GM19099 (cell line): ENCODE results near the gene SIGLEC7.

Source experiments
- POLR2A ChIP-seq: IDR thresholded peaks from 3 replicates; pipeline ENCODE4 v1.6.1; 2011; ENCODE audit warnings: low read depth; ENCODE audit not compliant: insufficient read length; ENCODE audit errors: extremely low read depth

SIGLEC7 gene

DNA sequence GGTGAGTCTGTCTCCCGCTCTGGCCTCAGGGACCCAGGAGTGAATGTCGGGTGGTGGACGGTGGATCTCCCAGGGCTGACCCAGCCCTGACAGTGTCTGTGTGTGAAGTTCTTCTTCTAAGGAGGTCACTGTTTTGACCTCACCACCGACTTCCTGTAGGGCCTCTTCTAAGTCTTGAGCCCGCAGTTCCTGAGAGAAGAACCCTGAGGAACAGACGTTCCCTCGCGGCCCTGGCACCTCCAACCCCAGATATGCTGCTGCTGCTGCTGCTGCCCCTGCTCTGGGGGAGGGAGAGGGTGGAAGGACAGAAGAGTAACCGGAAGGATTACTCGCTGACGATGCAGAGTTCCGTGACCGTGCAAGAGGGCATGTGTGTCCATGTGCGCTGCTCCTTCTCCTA lies at the start of gene SIGLEC7:
TSS of gene SIGLEC7 (plus strand) at position 183 of the 400 bp plus-strand sequence. CDS start at position 252, 69 bp downstream.
- no peak for TF ChIP-seq POLR2A

DNA sequence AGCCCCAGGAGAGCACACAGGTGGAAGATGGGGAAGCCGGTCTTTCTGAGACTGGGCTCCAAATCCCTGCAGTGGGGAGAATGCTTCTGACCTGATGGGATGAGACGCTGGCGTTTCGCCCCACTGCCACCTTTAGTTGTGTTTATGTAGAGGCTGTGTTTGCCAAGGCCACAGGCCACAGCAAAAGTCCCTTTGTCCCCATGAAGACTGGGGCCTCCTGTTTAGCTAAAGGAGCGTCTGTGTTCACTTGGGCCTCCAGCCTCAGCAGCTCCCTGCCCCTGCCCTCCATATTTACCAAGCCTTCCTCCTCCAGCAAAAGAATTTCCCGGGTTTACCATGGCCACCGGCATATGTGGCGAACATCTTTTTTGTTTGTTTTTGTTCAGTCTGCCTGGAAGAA lies 49.0 kb upstream of the SIGLEC7 start:
- TF ChIP-seq POLR2A: no peak

DNA sequence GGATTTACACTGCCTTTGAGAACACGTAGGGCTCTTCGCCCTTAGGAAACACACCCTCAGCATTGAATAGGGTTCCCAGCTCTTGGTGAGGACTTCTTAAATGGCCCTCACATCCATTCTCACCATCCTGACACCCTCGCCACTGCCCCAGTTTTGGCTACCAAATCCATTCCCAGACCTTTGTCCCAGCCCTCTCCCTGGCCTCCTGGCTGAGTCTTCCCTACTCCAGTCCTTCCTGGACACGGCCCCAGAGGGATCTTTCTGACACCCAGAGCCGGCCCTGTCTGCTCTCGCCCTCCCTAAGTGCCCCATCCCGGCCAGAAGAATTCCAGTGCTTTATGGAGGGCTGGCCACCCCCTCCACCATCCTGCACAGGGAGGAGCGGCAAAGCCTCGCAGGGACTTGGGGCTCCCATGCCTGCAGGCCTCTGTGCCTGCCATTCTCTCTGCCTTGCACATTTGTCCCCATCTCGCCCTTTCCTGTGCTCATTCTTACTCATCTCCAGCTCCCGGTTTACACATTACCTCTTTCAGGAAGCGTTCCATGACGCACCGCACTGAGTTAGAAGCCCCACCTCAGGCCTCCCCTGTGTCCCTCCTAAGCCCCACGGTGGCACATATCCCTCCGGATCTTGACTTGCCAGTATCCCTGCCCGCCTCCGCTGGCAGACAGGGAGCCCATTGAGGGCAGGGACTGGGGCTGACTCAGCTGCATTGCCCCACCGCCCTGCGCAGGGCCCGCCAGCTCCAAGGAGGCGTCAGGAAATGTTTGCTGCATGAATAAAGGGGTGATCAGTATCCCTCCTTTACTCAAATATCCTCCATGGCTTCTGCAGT lies 48.4 kb upstream of the SIGLEC7 start:
- TF ChIP-seq POLR2A: no peak

DNA sequence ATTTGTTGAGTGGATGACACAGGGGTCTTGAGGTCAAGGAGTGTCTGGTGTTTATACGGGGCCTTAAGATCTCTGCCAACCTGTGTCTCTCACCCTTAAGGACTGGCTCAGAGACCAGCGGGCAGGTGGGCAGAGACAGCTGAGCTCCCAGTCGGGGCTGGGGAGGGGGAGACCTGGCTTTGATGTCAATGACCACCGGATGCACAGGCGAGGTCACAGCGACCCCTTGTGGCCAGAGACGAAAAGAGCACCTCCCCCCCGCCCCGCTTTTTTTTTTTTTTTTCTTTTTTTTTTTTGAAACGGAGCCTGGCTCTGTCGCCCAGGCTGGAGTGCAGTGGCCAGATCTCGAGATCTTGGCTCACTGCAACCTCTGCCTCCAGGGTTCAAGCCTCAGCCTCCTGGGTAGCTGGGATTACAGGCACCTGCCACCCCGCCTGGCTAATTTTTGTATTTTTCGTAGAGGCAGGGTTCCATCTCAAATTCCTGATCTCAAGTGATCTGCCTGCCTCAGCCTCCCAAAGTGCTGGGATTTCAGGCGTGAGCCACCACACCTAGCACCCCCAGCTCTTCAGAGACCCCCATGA lies 47.3 kb upstream of the SIGLEC7 start:
- no peak for TF ChIP-seq POLR2A

DNA sequence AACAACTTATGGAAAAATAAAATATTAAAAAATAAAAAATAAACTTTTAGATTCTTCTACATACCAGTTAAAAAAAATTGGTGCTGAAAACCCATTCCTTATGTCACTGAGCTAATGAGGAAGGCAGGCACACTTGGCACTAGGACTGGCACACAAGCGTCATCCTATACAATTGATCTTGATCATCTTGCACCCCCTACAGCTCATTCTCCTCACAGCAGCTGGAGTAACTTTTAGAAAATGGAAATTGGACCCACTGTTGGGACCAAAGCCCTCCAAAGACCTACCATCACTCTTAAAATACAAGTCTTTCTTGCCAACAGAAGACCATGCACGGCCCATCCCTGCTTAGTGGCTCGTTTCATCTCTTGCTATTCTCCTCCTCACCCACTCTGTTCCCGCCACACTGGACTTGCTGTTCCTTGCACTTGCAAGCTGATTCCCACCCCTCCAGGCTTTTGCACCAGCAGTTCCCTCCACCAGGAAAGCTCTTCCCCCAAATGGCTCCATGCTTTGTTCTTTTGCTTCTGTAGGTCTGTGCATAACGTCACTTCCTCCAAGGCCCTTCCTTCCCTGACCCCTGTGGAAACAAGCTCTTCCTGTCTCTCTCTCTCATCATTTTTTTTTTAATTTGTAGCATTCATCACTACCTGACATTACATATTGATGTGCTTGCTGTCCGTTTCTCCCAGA lies 45.5 kb upstream of the SIGLEC7 start:
- TF ChIP-seq POLR2A: no peak

DNA sequence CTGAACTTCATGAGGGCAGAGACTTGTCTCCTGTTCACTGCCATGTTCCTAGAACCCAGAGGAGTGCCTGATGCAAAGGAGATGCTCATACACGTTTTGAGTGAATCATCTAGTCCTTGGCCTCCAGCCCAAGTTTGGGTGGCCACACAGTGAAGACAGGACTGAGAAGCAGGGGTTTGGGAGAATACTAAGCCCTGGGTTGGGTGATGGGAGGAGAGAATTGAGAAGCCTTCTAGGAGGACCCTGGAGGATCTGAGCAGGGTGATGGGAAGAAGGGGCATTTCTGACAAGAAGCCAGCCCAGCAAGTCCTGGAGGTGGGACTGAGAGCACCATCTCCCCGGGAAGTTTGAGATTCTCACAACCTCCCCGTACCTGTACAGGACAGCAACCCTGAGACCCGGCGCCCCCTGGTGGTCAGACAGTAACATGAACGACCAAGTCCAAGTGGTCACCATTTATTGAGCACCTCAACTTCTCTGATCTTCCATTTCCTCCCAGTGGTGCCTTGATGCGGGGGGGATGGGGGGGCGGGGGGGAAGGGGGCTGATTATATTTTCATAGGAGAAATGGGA lies 44.8 kb upstream of the SIGLEC7 start:
- no peak for TF ChIP-seq POLR2A

DNA sequence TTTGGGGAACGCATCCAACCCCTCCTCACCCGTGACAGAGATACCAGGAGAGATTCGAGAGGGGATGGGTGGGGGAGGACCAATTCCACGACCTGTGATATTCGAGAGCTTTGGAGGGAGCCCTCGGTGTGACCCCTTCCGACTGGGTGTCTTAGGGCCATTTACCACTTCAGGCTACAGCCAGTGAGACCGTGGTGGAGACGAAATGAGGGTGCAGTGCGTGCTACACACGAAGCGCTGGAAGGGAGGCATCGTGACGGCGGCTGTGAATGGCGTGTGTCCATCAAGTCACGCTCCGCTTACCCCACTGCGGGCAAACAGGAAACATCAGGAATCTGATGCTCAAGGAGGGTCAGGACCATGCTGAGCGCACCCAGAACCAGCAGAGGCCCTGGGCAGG lies 44.3 kb upstream of the SIGLEC7 start:
- no peak for TF ChIP-seq POLR2A

DNA sequence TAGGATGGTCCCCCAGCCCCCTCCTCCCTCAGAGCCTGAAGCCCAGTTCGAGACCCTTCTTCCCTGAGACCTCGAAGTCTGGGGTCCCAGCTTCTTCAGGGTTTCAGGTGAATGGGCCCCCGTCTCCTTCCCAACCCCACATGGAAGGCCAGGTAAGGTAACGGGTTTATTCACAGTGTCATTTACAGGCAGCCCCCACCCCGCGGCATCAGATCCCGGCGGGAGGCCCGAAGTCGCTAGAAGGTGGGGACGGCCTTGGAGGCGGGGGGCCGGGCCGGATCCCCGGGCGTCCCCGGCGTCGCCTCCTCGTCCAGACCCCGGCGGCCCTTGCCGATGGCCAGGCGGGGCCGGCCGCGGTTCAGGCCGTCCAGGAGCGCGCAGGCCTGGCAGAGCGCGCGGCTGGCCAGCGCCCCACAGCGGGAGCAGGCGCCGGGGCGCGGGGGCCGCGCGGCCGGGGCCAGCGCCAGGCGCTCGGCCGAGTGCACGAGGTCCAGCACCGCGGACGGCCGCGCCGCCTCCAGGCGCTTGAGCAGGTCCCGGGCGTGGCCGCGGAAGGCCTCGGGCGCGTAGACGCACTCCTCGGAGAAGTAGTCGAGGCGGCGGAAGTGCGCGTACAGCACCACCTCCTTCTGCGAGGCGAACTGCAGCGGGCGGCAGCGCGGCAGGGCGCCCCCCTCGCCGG lies 43.6 kb upstream of the SIGLEC7 start:
- no peak for TF ChIP-seq POLR2A

DNA sequence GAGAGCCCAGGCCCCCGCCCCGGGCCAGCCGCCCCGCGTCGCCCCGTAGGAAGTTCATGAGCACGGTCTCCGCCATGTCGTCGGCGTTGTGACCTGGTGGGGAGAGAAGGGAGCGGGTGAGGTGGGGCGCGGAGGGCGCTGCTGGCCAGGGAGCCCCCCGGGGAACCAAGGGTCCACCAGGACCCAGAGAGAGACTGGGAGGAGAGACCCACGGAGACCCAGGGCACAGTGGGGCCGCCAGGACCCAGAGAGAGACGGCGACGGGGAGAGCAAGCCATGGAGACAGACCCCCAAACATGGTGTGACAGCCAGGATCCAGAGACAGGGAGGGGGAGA lies 43.1 kb upstream of the SIGLEC7 start:
- TF ChIP-seq POLR2A: no peak

DNA sequence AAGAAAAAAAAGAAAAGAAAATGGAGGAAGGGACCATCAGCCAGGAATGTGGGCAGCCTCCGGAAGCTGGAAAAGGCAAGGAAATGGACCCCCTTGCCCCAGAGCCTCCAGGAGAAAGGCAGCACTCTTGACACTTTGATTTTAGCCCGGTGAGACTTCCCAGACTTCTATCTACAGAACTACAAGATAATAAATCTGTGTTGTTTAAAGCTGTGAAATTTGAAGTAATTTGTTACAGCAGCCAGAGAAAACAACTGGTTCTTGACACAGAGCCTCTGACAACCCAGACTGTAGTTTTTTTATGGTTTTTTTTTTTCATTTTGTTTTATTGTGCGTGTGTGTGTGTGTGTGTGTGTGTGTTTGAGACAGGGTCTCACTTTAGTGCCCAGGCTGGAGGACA lies 41.5 kb upstream of the SIGLEC7 start:
- no peak for TF ChIP-seq POLR2A

DNA sequence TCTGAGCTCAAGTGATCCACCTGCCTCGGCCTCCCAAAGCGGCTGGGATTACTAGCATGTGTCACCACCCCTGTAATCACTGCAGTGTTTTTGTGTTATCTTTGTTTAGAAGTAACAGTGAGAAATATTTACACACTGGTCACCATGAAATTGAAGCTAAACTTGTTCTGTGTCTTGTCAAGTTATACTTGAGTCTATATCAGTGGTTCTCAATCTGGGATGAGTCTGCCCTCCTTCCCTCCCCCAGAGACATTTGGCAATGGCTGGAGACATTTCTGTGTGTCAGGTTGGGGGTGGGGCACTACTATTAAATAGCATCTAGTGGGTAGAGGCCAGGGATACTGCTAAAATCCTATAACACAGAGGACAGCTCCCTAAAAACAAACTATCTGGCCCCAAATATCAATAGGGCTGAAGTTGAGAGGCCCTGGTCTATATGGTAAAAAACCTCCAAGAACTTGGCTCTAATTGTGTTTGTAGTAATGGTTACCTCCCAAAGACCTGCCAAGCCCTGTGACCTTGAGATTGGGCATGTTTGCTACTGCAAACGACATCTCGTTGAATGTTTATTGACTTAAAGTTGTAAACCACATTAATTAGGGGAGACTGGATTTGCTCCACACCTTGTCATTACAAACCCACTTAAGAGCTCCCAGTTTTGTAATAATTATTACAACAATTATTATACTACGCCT lies 40.8 kb upstream of the SIGLEC7 start:
- no peak for TF ChIP-seq POLR2A

DNA sequence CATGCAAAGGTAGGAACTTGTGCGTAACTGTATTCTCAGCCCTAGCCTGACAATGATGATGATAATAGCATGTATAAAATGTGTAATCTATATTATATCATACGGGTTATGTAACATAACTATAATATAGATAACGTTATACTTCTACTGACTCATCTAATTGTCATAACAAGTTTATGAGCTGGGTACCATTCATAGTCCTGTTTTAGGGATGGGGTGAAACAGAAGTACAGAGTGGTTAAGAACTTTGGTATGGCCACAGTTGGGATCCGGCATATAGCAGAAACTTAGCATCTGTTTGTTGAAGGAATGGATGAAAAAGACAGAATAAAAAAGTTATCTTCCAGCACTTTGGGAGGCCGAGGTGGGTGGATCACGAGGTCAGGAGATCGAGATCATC lies 39.1 kb upstream of the SIGLEC7 start:
- TF ChIP-seq POLR2A: no peak

DNA sequence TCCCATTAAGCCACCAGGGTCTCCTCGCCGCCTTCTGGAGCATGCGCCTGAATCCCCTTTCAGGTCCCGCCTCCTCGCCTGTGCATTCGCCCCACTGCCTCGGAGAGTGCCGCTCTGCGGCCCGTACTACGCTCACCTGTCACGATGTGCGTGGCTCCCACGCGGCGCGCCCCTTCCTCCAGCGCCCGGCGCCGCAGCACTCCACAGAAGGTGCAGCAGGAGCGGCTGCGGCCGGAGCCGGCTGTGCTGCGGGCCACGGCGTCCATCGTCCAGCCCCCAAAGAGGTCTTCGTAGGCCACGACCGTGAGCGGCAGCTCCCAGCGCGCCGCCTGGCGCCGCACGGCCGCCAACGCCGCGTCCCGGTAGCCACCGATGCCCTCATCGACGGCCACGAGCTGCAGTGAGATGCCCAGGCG lies 38.2 kb upstream of the SIGLEC7 start:
- no peak for TF ChIP-seq POLR2A

DNA sequence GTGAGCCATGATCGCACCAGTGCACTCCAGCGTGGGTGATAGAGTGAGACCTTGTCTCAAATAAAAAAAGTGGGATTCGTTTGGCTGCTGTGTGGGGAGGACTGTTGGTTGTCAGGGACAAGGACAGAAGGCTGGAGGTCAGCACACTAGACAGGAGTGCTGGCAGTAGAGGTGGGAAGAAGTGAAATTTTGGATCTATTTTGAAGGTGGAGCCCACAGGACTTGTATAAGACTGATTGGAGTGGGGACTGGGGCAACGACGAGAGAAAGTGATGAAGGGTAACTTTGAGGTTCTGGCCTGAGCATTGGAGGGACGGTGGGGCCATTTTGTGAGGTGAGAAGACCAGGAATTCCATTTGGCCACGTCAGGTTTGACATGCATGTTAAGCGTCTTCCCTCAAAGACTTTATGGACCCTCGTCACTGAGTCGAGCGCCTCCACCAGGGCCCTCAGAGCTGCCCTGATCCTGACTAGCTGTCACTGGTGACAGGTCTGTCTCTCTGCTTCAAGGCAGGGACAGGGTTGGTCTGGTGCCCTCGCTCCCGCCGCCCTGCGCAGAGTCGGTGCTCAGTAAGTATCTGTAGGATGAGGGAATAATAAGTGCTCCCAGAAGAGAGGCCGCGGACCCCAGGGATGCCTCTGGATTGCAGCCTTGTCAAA lies 34.6 kb upstream of the SIGLEC7 start:
- TF ChIP-seq POLR2A: no peak
